ENCODE results near the gene MED10. TPM values are rescaled to one million over a fixed set of nuclear protein-coding genes. Genes with fewer than 3 reads are reported as not detected.

MED10 gene
- 35.8 TPM for polyA plus RNA-seq (2013, experiment 1 of 2)
- polyA plus RNA-seq (2013, experiment 2 of 2) = 35.3 TPM

GRCh38 chr5:6377905-6378765 is at the start of gene MED10:
TSS of gene MED10 (minus strand) at chr5:6378547. CDS start at chr5:6378483, 64 bp downstream.
- peak within 1 kb of the TSS; percentile 96 for H3K4me3 ChIP-seq (ENCODE audit: low read length)
- H3K4ac ChIP-seq (ENCODE audit: low read depth, low read length) = peak within 1 kb of the TSS; percentile 44
- peak within 1 kb of the TSS; percentile 95 for H3K9ac ChIP-seq (ENCODE audit: low read length)
- H3K79me1 ChIP-seq (ENCODE audit: low read length) = peaks cover 18% of the 10 kb centered on the region
- peak within 1 kb of the TSS; percentile 83 for H4K8ac ChIP-seq (ENCODE audit: low read depth, low read length)
- H3K36me3 ChIP-seq (ENCODE audit: control insufficient read depth, insufficient read depth, low read length) = peaks cover 12% of the 10 kb centered on the region
- H3K27me3 ChIP-seq (ENCODE audit: insufficient read depth, low read length, poor library complexity) = no peaks in the 10 kb centered on the region
- H3K27ac ChIP-seq (ENCODE audit: low read depth, low read length) = no peak within 1 kb of the TSS
- peak within 1 kb of the TSS; percentile 94 for H3K56ac ChIP-seq (ENCODE audit: low read length)
- H2BK15ac ChIP-seq (replicated peaks; ENCODE audit: low read depth) = no peak within 1 kb of the TSS
- no CpG with 5 or more reads among the region's 60 CpGs for WGBS (ENCODE audit: extremely low coverage, insufficient coverage, low lambda C conversion rate)
- peak within 1 kb of the TSS; percentile 91 for H3K4me2 ChIP-seq (ENCODE audit: low read length)
- H2AK5ac ChIP-seq (ENCODE audit: low read length) = no peak within 1 kb of the TSS
- H3K18ac ChIP-seq (ENCODE audit: low read length) = peak within 1 kb of the TSS; percentile 65
- no peak within 1 kb of the TSS for H2BK5ac ChIP-seq (ENCODE audit: low read length)
- no peak within 1 kb of the TSS for H4K5ac ChIP-seq (ENCODE audit: low read length)
- peaks cover 5% of the 10 kb centered on the region for H3K4me1 ChIP-seq (ENCODE audit: control insufficient read depth, low read depth, low read length)
- DNase-seq = peak; percentile 96
- H2BK120ac ChIP-seq (ENCODE audit: low read depth, low read length) = no peak within 1 kb of the TSS
- peak within 1 kb of the TSS; percentile 97 for H3K23ac ChIP-seq (ENCODE audit: low read length)
- peaks cover 24% of the 10 kb centered on the region for H3K79me2 ChIP-seq (ENCODE audit: control insufficient read depth, insufficient read depth, low read length)

DNA sequence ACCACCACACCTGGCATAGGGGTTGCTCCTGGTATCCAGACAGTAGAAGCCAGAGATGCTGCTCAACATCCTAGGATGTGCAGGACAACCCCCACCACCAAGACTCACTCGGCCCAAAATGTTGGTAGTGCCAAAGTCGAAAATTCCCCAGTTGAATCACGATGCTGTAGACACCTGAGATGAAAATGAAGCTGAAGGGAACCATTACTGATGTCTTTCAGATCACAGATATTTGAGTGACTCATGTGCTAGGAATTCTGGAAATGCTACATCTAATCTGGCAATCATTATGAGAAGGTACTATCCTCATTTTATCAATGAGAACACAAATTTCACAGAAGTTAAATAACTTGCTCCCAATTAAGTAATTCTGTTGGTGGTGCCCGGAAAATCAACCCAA is 49.3 kb upstream of the MED10 start:
- WGBS (ENCODE audit: extremely low coverage, insufficient coverage, low lambda C conversion rate) = no CpG with 5 or more reads among the region's 4 CpGs
- Histone ChIP-seq H3K23ac (ENCODE audit: low read length) (no peak overlapping the region), H3K36me3 (ENCODE audit: control insufficient read depth, insufficient read depth, low read length) (no peaks in the 10 kb centered on the region), H3K4me3 (ENCODE audit: low read length) (no peak overlapping the region), H3K4ac (ENCODE audit: low read depth, low read length) (no peak overlapping the region), H3K79me2 (ENCODE audit: control insufficient read depth, insufficient read depth, low read length) (no peaks in the 10 kb centered on the region), H3K27me3 (ENCODE audit: insufficient read depth, low read length, poor library complexity) (no peaks in the 10 kb centered on the region), H3K4me2 (ENCODE audit: low read length) (no peak overlapping the region), H3K9ac (ENCODE audit: low read length) (no peak overlapping the region), H4K5ac (ENCODE audit: low read length) (no peak overlapping the region), H3K56ac (ENCODE audit: low read length) (no peak overlapping the region), H2AK5ac (ENCODE audit: low read length) (no peak overlapping the region), H3K79me1 (ENCODE audit: low read length) (no peaks in the 10 kb centered on the region), H3K4me1 (ENCODE audit: control insufficient read depth, low read depth, low read length) (no peaks in the 10 kb centered on the region), H2BK120ac (ENCODE audit: low read depth, low read length) (no peak overlapping the region), H2BK5ac (ENCODE audit: low read length) (no peak overlapping the region), H4K8ac (ENCODE audit: low read depth, low read length) (no peak overlapping the region), H3K18ac (ENCODE audit: low read length) (no peak overlapping the region), H3K27ac (ENCODE audit: low read depth, low read length) (no peak overlapping the region), H2BK15ac (replicated peaks; ENCODE audit: low read depth) (no peak overlapping the region)
- DNase-seq = no peak

GRCh38 chr5:6424700-6425099 is 46.4 kb upstream of the MED10 start:
- Histone ChIP-seq H2BK15ac (replicated peaks; ENCODE audit: low read depth) (no peak overlapping the region), H3K23ac (ENCODE audit: low read length) (no peak overlapping the region), H3K4me1 (ENCODE audit: control insufficient read depth, low read depth, low read length) (no peaks in the 10 kb centered on the region), H4K8ac (ENCODE audit: low read depth, low read length) (no peak overlapping the region), H3K36me3 (ENCODE audit: control insufficient read depth, insufficient read depth, low read length) (no peaks in the 10 kb centered on the region), H3K79me2 (ENCODE audit: control insufficient read depth, insufficient read depth, low read length) (no peaks in the 10 kb centered on the region), H4K5ac (ENCODE audit: low read length) (no peak overlapping the region), H3K4me2 (ENCODE audit: low read length) (no peak overlapping the region), H2BK120ac (ENCODE audit: low read depth, low read length) (no peak overlapping the region), H2BK5ac (ENCODE audit: low read length) (no peak overlapping the region), H3K18ac (ENCODE audit: low read length) (no peak overlapping the region), H3K4me3 (ENCODE audit: low read length) (no peak overlapping the region), H3K27me3 (ENCODE audit: insufficient read depth, low read length, poor library complexity) (no peaks in the 10 kb centered on the region), H2AK5ac (ENCODE audit: low read length) (no peak overlapping the region), H3K9ac (ENCODE audit: low read length) (no peak overlapping the region), H3K27ac (ENCODE audit: low read depth, low read length) (no peak overlapping the region), H3K4ac (ENCODE audit: low read depth, low read length) (no peak overlapping the region), H3K56ac (ENCODE audit: low read length) (no peak overlapping the region), H3K79me1 (ENCODE audit: low read length) (no peaks in the 10 kb centered on the region)
- DNase-seq = no peak

- DNase-seq = no peak
- H3K36me3 ChIP-seq (ENCODE audit: control insufficient read depth, insufficient read depth, low read length) = no peaks in the 10 kb centered on the region
- no peaks in the 10 kb centered on the region for H3K79me2 ChIP-seq (ENCODE audit: control insufficient read depth, insufficient read depth, low read length)
- H3K4me3 ChIP-seq (ENCODE audit: low read length) = no peak overlapping the region
- H3K18ac ChIP-seq (ENCODE audit: low read length) = no peak overlapping the region
- no peaks in the 10 kb centered on the region for H3K79me1 ChIP-seq (ENCODE audit: low read length)
- H3K4me2 ChIP-seq (ENCODE audit: low read length) = no peak overlapping the region
- no peak overlapping the region for H2BK5ac ChIP-seq (ENCODE audit: low read length)
- H2BK120ac ChIP-seq (ENCODE audit: low read depth, low read length) = no peak overlapping the region
- H3K56ac ChIP-seq (ENCODE audit: low read length) = no peak overlapping the region
- no peak overlapping the region for H3K9ac ChIP-seq (ENCODE audit: low read length)
- no peak overlapping the region for H2BK15ac ChIP-seq (replicated peaks; ENCODE audit: low read depth)
- no peaks in the 10 kb centered on the region for H3K27me3 ChIP-seq (ENCODE audit: insufficient read depth, low read length, poor library complexity)
- H3K4me1 ChIP-seq (ENCODE audit: control insufficient read depth, low read depth, low read length) = no peaks in the 10 kb centered on the region
- no peak overlapping the region for H3K27ac ChIP-seq (ENCODE audit: low read depth, low read length)
- no CpG with 5 or more reads among the region's 8 CpGs for WGBS (ENCODE audit: extremely low coverage, insufficient coverage, low lambda C conversion rate)
- no peak overlapping the region for H4K5ac ChIP-seq (ENCODE audit: low read length)
- no peak overlapping the region for H4K8ac ChIP-seq (ENCODE audit: low read depth, low read length)
- H3K23ac ChIP-seq (ENCODE audit: low read length) = no peak overlapping the region
- H2AK5ac ChIP-seq (ENCODE audit: low read length) = no peak overlapping the region
- no peak overlapping the region for H3K4ac ChIP-seq (ENCODE audit: low read depth, low read length)
Observed at GRCh38 chr5:6424110-6424659, 45.8 kb upstream of the MED10 start.

GRCh38 chr5:6423327-6424109 is 45.2 kb upstream of the MED10 start:
- H3K4me1 ChIP-seq (ENCODE audit: control insufficient read depth, low read depth, low read length) = no peaks in the 10 kb centered on the region
- WGBS (ENCODE audit: extremely low coverage, insufficient coverage, low lambda C conversion rate) = no CpG with 5 or more reads among the region's 13 CpGs
- DNase-seq = no peak

More at GRCh38 chr5:6423327-6424109, 45.2 kb upstream of the MED10 start:
- Histone ChIP-seq H3K79me1 (ENCODE audit: low read length) (no peaks in the 10 kb centered on the region), H3K36me3 (ENCODE audit: control insufficient read depth, insufficient read depth, low read length) (no peaks in the 10 kb centered on the region), H4K8ac (ENCODE audit: low read depth, low read length) (no peak overlapping the region), H3K23ac (ENCODE audit: low read length) (no peak overlapping the region), H3K79me2 (ENCODE audit: control insufficient read depth, insufficient read depth, low read length) (no peaks in the 10 kb centered on the region), H3K4me3 (ENCODE audit: low read length) (no peak overlapping the region), H3K56ac (ENCODE audit: low read length) (no peak overlapping the region), H3K4ac (ENCODE audit: low read depth, low read length) (no peak overlapping the region), H4K5ac (ENCODE audit: low read length) (no peak overlapping the region), H3K27me3 (ENCODE audit: insufficient read depth, low read length, poor library complexity) (no peaks in the 10 kb centered on the region), H3K9ac (ENCODE audit: low read length) (no peak overlapping the region), H3K18ac (ENCODE audit: low read length) (no peak overlapping the region), H3K27ac (ENCODE audit: low read depth, low read length) (no peak overlapping the region), H2BK120ac (ENCODE audit: low read depth, low read length) (no peak overlapping the region), H2BK15ac (replicated peaks; ENCODE audit: low read depth) (no peak overlapping the region), H2BK5ac (ENCODE audit: low read length) (no peak overlapping the region), H2AK5ac (ENCODE audit: low read length) (no peak overlapping the region), H3K4me2 (ENCODE audit: low read length) (no peak overlapping the region)
